Stimulated activated CD8-positive, alpha-beta memory T cell treated with anti-CD3 and anti-CD28 coated beads, Interleukin-15, amount 100 ng/mL, for 4 hours (primary cell): ENCODE measurements around the gene SLC6A19.

Source experiments
- DNase-seq, 2 donors: peaks; one replicate each; pipeline ENCODE4 v3.0.0-alpha.2; 2020; ENCODE audit warnings: low read depth in 2 of 2

SLC6A19 gene

GRCh38 chr5:1180841-1181271, 20.5 kb upstream of the SLC6A19 start:
- DNase-seq = no peak

DNA sequence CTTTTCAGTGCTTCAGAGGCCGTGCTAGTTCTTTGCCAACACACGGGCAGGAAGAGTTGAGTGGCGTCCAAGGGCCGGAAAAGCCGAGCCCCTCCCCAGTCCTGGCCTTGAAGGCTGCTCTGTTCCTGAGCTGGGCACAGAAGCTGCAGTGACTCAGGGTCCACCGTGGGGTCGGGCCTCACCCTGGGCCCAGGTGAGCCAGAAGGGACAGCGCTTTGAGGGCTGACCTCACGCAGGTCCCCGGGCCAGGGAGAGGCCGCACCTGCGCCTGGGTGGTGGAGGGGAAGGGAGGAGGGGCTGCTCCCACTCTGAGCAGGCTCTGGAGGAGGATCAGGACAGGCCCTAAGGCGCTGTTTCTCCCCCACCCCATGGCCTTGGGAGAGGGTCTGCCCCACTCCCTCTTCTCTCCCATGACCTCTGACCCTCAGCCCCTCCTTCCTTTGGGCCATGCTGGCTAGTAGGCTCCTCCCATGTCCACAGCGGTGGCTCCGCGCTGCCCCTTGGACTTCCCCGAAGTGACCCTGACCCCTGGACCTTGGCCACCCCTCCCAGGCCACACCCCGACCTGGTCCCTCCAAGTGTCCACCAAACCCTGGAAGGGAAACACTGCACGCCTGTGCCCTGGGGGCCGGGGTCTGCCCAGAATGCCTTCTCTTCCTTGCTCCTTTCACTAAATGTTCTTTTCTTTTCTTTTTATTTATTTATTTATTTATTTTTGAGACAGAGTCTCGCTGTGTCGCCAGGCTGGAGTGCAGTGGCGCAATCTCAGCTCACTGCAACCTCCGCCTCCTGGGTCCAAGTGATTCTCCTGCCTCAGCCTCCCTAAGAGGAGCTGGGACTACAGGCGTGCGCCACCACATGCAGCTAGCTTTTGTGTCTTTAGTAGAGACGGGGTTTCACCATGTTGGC, 19.7 kb upstream of the SLC6A19 start:
- no peak for DNase-seq

DNA sequence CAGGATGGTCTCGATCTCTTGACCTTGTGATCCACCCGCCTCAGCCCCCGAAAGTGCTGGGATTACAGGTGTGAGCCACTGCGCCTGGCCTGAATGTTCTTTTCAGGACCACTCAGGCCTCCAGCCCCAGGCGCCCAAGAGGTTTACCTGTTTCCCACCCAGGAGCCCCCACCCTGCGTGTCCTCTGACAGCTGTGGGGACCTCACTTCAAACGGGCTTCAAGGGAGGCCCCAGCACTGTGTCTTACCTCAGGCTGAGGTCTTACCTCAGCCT, 19.1 kb upstream of the SLC6A19 start:
- no peak for DNase-seq

- DNase-seq = no peak
Observed at GRCh38 chr5:1182633-1183423, 18.6 kb upstream of the SLC6A19 start.

- no peak for DNase-seq
Observed at GRCh38 chr5:1183424-1184162, 17.8 kb upstream of the SLC6A19 start.

DNA sequence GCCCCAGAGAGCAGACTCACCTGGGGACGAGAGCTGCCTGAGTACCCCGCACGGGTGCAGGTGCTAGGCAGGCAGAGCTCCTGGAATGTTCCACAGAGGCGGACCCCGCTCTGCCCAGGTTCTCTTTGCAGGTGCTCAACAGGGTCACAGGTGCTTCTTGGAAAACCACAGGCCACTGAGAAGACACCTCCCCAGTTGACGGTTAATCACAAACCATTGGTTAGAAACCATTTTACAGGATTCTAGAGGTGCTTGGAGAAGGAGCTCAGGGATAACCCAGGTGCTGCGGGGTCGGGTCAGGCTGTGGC, 17.3 kb upstream of the SLC6A19 start:
- DNase-seq = no peak

DNA sequence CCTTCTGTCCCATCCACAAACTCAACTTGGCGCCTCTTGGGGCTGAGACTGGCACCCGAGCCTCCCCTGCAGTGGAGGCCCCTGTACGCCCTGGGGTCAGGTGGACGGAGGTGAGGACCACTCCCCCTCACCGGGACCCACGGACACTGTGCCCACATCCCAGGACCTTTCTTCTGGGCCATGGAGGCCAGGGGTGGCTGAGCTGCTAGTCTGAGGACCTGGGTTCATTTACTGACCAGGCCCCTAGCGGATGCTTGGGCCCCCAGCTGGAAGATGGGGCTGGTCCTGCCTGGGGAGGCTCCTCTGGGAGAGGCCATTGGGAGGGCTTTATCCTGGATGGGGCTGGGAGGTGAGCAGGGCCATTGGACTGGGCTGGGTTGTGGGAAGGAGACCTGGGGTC, 16.9 kb upstream of the SLC6A19 start:
- no peak for DNase-seq

DNA sequence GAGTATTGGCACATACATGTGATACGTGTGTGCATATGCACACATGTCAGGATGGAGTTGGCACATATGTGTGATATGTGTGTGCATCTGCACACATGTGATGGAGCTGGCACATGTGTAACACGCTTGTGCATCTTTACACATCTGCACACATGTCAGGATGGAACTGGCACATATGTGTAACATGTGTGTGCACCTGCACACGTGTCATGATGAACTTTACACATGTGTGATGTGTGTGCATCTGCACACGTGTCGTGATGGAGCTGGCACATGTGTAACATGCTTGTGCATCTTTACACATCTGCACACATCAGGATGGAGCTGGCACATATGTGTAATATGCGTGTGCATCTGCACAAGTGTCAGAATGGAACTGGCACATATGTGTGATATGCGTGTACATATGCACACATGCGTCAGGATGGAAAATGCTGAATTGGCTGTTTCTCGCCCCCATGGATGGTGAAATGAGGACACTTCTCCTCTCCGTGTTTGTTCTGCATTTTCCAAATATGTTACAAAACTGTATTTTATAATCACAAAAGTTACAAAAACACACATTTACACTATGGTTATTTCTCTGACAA, 16.3 kb upstream of the SLC6A19 start:
- no peak for DNase-seq

- no peak for DNase-seq
Observed at GRCh38 chr5:1185629-1186350, 15.6 kb upstream of the SLC6A19 start.

- no peak for DNase-seq
Observed at GRCh38 chr5:1186351-1187233, 14.8 kb upstream of the SLC6A19 start.

GRCh38 chr5:1187234-1187949, 14.0 kb upstream of the SLC6A19 start:
- no peak for DNase-seq

GRCh38 chr5:1187950-1188334, 13.5 kb upstream of the SLC6A19 start:
- no peak for DNase-seq

GRCh38 chr5:1188464-1188863, 12.9 kb upstream of the SLC6A19 start:
- DNase-seq = no peak

GRCh38 chr5:1189269-1189668, 12.1 kb upstream of the SLC6A19 start:
- DNase-seq = no peak

GRCh38 chr5:1190278-1190677, 11.1 kb upstream of the SLC6A19 start:
- no peak for DNase-seq

GRCh38 chr5:1190837-1191239, 10.6 kb upstream of the SLC6A19 start:
- no peak for DNase-seq

GRCh38 chr5:1192971-1193590, 8.3 kb upstream of the SLC6A19 start:
- DNase-seq = no peak

DNA sequence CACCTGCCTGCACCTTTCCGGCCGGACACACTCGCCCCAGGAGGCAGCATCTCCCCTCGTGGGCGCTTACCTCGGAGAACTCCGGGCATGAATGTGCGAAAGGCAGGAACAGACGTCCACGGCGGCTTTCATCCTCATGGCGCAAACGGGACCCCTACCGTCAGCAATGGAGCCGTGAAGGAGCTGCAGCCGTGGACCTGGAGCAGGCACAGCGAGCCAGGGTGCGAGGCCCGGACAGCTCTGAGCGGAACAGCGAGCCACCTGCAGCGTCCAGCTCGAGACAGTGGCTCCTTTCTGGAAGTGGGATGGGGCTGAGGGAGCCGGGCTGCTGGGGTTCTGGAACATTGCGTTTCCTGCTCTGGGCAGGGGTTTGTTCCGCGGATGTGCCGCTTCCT, 7.8 kb upstream of the SLC6A19 start:
- no peak for DNase-seq

GRCh38 chr5:1194378-1194777, 7.0 kb upstream of the SLC6A19 start:
- no peak for DNase-seq

- no peak for DNase-seq
Observed at GRCh38 chr5:1195439-1195838, 6.0 kb upstream of the SLC6A19 start.
